HepG2 (cell line): ENCODE results near the gene FCHO1.
A peak's percentile ranks its signal among the peaks of the same experiment; 100 is the strongest.

Experiments used
- IKZF1 ChIP-seq: fragments of 450-650 bp; IDR thresholded peaks from 2 replicates; pipeline ENCODE4 v1.7.1; 2016
- MAZ ChIP-seq, 2 experiments: sonication (generic) in 1 of 2; formaldehyde crosslinking in 1 of 2; IDR thresholded peaks; 2 replicates each; pipeline versions ENCODE4 v1.5.0 to v1.6.1; 2012 to 2020; ENCODE audit warnings: low read depth in 2 of 2, mild to moderate bottlenecking in 2 of 2, borderline replicate concordance in 1 of 2, improper control_type of control experiment in 1 of 2, low read length in 1 of 2, missing genetic modification reagents in 1 of 2, moderate library complexity in 1 of 2
- MXD1 ChIP-seq: sonication (generic); formaldehyde crosslinking; IDR thresholded peaks from 2 replicates; pipeline ENCODE4 v1.4.0; 2020; ENCODE audit warnings: mild to moderate bottlenecking, missing genetic modification reagents
- NCOR1 ChIP-seq: fragments of 200-600 bp; sonication (generic); IDR thresholded peaks from 2 replicates; pipeline ENCODE4 v1.7.0; 2017; ENCODE audit warnings: antibody characterized with exemption, low read length, borderline replicate concordance
- PHF5A ChIP-seq: IDR thresholded peaks from one replicate; pipeline ENCODE4 v1.6.1; 2018; ENCODE audit warnings: low read depth, missing genetic modification reagents; ENCODE audit not compliant: unreplicated experiment
- POLR2A ChIP-seq, 2 experiments: IDR thresholded peaks; 2 replicates each; pipeline ENCODE4 v1.6.1; 2011; ENCODE audit warnings: low read depth in 2 of 2, low read length in 2 of 2, mild to moderate bottlenecking in 1 of 2, moderate library complexity in 1 of 2; ENCODE audit not compliant: insufficient read depth in 1 of 2
- RFX5 ChIP-seq: IDR thresholded peaks from 2 replicates; pipeline ENCODE4 v1.6.1; 2011; ENCODE audit warnings: low read depth, low read length, improper control_type of control experiment
- RXRA ChIP-seq: sonication (generic); formaldehyde crosslinking; IDR thresholded peaks from 2 replicates; pipeline ENCODE4 v1.5.1; 2020; ENCODE audit warnings: missing genetic modification reagents
- TRIM22 ChIP-seq: fragments of 450-650 bp; IDR thresholded peaks from 2 replicates; pipeline ENCODE4 v1.6.1; 2017
- ZFP62 ChIP-seq: sonication (generic); formaldehyde crosslinking; IDR thresholded peaks from 2 replicates; pipeline ENCODE4 v1.4.0; 2020; ENCODE audit warnings: missing genetic modification reagents
- ZNF280B ChIP-seq: sonication (generic); formaldehyde crosslinking; IDR thresholded peaks from 2 replicates; pipeline ENCODE4 v1.5.0; 2020; ENCODE audit warnings: missing genetic modification reagents, mild to moderate bottlenecking, borderline replicate concordance
- ZNF414 ChIP-seq: sonication (generic); formaldehyde crosslinking; IDR thresholded peaks from 2 replicates; pipeline ENCODE4 v1.5.0; 2020; ENCODE audit warnings: missing genetic modification reagents

- TF ChIP-seq NCOR1 (no peak), TRIM22 (no peak), RFX5 (peak; percentile 91), POLR2A (IDR thresholded peaks at IDR 0.05; ENCODE audit: insufficient read depth in 1 of 2, low read depth in 2 of 2, low read length in 2 of 2) (no peak), MAZ (IDR thresholded peaks at IDR 0.05; ENCODE audit: borderline replicate concordance, low read depth, low read length) (no peak), MAZ (CRISPR knock-in tag; IDR thresholded peaks at IDR 0.05; ENCODE audit: low read depth) (no peak), PHF5A (CRISPR knock-in tag) (no peak), MXD1 (no peak), IKZF1 (no peak), ZNF414 (CRISPR knock-in tag) (no peak), ZNF280B (CRISPR knock-in tag) (no peak), ZFP62 (CRISPR knock-in tag) (no peak), RXRA (no peak)
Observed at GRCh38 chr19:17755977-17756670, 4.8 kb downstream of the FCHO1 start.
